ENCODE data around the gene SEC11A. TPM values are rescaled to one million over a fixed set of nuclear protein-coding genes. Genes with fewer than 3 reads are reported as not detected.
"Not testable (repeated sequence)": the region's sequence is repeated elsewhere in the genome, so short reads cannot be mapped to it uniquely, and the experiment has no call there.

SEC11A gene
- polyA plus RNA-seq, 10 donors: 275 to 352 (median 300) TPM

DNA sequence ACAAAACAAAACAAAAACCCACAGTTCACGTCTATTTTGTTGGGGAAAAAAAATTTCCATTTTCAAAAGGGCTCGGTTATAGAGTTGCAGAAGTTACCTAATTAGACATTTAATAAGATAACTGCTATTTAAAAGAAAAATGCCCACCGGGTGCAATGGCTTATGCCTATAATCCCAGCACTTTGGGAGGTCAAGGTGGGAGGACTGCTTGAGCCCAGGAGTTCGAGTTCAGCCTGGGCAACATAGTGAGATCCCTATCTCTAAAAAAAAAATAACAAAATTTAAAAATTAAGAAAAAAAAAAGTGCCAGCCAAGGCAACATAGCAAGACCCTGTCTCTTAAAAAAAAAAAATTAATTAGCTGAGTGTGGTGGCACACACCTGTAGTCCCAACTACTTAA, 19.2 kb downstream of the SEC11A start:
- no peak for DNase-seq

DNA sequence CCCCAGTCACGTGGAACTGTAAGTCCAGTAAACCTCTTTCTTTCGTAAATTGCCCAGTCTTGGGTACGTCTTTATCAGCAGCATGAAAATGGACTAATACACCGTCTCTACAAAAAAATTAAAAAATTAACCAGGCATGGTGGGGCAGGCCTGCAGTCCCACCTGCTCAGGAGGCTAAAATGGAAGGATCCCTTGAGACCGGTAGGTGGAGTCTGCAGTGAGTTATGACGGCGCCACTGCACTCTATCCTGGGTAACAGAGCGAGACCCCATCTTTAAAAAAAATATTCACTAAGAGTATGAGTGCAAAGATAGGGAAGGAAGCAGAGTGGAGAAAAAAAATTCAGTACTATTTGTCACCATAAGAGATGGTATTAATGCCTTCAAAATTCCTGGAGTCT, 25.6 kb downstream of the SEC11A start:
- no peak for DNase-seq

DNA sequence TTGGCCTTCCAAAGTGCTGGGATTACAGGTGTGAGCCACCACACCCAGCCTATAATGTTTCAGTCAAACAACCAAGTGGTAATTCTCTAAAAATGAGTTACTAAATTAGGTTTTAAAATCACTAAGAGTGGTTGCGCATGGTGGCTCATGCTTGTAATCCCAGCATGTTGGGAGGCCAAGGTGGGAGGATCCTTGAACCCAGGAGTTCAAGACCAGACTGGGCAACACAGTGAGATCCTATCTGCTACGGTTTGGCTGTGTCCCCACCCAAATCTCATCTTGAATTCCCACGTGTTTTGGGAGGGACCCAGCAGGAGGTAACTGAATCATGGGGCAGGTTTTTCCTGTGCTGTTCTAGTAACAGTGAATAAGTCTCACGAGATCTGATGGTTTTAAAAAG, 26.1 kb downstream of the SEC11A start:
- no peak for DNase-seq

DNA sequence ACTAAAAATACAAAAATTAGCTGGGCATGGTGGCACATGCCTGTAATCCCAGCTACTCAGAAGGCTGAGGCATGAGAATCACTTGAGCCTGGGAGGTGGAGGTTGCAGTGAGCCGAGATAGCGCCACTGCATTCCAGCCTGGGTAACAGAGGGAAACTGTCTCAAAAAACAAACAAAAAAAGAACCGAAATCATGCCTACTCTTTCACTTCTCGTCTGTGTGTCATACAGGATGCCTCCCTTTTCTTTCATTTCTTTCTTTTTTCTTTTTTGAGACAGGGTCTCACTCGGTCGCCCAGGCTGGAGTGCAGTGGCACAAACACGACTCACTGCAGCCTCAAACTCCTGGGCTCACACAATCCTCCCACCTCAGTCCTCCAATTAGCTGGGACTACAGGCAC, 29.5 kb downstream of the SEC11A start:
- not testable (repeated sequence) for DNase-seq

DNA sequence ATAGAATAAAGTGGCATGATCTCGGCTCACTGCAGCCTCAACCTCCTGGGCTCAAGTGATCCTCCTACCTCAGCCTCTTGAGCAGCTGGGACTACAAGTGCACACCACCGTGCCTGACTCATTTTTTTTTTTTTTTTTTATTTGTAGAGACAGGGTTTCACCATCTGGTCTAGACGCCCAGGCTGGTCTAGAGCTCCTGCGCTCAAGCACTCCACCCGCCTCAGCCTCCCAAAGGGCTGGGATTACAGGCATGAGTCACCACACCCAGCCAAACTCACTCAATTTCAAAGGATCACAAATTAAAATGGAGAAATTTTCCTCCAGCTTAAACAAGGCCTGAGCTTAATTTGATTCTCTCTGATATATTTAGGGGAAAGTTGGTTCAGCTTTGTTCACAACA, 30.6 kb downstream of the SEC11A start:
- peak in 1 of 3 donors; percentile 25 for DNase-seq

DNA sequence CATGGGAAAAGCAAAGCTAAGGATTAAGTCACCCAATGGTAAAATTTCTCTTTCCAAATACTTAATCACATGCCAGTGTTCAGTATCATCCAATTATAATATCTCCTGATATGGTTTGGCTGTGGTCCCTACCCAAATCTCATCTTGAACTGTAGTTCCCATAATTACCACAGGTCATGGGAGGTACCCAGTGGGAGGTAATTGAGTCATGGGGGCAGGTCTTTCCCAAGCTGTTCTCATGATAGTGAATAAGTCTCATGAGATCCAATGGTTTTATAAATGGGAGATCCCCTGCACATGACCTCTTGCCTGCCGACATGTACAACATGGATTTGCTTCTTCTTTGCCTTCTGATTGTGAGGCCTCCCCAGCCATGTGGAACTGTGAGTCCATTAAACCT, 31.8 kb downstream of the SEC11A start:
- DNase-seq: no peak

DNA sequence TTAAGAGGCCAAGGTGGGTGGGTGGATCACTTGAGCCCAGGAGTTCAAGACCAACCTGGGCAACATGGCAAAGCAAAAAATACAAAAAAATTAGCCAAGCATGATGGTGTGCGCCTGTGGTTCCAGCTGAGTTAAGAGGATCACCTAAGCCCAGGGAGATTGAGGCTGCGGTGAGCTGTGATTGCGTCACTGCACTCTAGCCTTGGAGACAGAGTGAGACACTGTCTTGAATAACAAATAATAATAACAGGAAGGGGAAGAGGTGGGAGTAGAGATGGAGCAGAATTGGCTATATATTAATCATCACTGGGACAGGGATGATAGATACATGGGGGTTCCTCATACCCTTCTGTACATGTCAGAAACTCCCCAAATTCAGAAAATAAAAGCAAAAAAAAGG, 34.1 kb downstream of the SEC11A start:
- no peak for DNase-seq

DNA sequence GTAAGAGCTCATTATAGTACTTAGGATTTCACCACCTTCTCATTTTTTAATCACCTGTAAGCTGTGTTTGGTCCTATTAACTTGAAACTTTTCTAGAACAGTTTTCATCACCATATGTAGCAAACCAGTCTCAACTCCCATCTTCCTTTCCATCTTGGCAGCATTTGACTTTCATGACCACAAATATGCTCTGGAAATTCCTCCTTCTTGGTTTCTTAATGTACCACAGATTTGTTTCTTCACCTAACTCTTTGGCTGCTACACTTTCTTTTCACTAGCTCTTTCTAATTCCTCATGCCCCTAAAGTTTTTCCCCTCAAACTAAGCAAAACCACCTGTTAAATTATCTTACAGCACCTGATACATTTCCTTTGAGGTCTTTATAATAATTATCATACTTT, 44.7 kb downstream of the SEC11A start:
- DNase-seq: peak in 1 of 3 donors; percentile 41

DNA sequence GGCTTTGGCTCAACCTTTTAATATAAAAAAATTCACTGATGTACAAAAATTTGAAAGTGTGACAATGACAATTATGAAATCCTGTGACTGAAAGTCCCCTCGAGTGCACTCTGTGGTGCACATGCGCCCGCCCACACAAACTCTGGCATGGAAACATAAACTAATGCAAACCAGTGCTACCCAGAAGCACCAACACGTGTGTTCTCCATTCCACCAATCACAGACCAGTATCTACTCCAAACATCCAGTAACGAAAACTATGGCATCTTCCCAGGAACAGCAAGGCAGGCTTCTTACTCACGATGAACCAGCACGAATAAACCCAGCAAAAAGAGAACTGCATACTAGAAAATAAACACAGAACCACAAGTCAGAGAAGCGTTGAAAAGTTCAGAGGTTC, 46.2 kb downstream of the SEC11A start:
- no peak for DNase-seq

DNA sequence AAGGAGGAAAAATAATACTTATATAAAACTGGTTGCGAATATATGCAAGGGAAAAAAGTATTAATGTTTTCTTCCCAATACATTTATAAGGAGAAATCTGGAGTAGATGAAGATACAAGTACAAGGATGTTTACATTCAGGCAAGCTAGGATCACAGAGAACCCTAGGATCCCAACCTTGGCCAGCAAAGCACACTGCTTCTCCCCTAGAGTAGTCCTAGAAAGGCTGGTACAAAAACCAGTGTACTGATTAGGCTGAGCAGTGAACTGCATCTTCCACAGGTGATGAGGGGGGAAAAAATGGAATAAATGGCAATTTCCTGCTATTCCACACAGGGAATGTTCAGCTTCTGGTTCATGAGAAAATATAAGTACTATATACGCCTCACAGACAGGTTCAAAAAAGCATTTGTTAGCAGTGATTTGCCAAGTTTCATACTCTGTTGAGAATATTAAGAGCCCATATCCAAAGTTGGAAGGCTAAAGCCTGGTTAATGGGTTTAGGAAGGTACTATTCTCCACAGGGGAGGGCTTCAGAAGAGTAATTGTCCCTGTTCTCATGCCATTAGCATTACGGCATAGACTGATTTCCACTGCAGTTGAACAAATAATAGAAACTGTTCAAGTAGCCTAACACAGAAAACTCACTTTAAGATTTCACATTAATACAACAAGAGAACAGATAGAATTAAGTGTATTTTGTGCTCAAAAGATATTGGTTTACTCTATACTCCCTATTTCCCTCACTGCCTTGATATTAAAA, 47.5 kb downstream of the SEC11A start:
- no peak for DNase-seq

DNA sequence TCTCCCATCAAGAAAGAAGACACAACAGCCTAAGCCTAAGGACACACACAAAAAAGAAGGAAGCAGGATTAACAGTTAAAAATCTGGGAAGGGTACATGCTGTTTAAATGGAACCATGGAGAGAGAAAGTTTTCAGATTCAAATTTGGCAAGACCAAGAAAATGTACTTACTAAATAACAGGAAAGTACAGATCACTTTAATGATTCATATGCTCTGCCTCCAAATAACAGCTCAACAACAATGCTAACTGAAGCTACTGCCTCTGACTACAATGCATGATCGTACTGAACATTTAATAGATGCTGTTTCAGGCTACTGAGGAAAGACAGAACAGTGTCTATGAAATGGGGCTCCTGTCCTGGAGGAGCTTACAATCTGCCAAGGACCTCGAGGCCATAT, 49.6 kb downstream of the SEC11A start:
- no peak for DNase-seq

DNA sequence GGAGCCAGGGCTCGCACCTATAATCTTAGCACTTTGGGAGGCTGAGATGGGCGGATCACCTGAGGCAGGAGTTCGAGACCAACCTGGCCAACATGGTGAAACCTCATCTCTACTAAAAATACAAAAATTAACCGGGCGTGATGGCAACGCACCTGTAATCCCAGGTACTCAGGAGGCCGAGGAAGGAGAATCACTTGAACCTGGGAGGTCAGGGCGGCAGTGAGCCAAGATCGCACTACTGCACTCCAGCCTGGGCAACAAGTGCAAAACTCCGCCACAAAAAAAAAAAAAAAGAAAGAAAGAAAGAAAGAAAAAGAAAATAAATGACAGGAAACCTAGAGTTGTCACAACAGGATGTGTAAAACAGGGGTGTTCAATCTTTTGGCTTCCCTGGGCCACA, 54.9 kb downstream of the SEC11A start:
- DNase-seq: no peak

DNA sequence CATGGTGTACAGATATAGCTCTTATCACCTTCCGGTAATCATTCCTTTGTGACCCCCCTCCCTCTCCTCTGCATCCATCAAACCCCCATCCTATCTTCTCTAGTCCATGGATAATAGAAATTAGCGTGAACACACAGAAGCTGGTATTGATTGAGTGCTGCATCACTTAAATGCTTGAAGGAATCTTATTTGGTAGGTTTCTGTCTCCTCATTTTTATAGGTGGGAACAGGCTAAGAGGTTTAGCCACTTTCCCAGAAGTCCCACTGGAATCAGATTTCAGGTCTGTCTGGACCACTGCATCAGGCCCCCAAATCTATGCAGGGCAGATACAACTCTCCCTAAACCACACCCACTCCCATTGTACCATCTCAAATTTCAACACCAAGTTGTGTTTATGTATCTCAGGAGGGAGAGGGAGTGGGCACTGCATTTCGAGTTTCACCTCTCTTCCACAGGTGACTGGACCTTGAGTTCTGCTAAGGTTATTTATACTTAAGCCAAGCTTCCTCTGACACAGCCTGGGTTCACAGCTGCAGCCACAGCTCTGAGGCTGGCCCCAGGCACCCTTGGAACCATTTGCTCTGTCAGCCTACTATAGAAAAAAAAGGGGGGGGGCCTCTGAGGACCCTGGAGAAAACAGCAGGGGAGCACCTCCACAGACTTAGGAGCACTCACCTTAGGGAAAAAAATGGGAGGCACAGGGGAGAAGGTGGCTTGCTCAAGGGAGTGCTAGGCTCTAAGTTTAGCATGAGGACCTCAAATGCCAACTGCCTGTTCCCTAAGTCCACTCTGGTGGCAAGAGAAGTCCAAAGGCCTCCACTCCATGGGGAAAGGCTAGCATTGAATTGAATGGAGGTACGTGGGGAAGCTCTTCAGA, 55.8 kb downstream of the SEC11A start:
- no peak for DNase-seq

DNA sequence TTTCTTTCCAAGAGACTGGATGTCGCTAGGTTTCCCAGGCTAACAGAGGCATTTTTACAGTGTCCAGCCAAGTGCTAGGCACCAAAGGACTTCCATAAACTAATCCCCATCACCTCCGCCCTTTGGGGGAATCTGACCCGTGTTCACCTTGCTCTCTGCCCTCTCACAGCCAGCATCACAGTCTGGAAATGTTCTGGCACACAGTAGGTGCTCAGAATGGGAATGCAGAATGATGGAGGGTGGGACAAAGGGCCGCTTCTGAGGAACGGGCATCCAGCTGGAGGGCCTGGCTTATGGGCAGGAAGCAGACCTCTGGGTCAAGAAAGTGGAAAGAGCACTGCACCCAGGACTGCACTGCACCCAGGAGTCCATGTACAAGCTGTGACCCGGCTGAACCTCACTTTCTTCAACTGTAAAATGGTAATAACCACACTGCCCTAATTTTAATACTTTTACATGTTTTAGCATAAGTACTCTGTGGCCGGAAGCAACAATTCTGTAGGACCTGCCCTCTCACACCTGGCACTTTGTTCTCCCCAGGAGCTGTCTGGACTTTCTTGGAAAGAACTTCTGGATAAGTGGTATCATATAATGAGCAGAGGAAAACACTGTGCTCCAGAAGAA, 57.0 kb downstream of the SEC11A start:
- no peak for DNase-seq

DNA sequence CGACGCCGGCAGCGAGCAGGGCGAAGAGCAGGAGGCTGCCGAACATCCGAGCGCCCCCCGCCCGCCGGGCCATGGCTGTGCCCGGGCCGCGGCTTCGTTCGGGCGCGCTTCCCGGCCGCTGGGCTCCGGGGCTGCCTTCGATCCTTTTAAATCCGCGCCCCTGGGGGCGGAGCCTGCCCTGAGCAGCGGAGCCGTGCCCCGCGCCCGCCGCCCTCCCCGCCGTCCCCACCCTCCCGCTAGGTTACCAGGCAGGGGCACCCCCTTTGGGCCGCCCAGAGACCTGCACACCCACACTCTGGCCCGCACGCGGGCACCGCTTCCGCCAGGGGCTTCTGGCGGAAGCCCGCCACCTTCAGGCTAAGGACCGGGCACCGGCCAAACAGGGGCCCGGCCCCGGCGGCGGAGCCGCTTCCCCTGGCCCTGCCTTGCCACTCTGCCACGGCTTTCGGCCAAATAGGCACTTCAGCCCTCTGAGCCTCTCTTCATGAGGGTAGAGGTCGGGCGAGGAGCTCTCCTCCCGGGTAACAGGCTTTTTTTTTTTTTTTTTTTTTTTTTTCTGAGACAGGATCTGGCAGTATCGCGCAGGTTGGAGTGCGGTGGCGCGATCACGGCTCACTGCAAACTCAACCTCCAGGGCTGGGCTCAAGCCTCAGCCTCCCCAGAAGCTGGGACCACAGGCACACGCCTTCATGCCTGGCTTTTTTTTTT, 57.7 kb downstream of the SEC11A start, which contains the start of gene NMB:
Gene NMB (minus strand): TSS at position 120 of the 708 bp plus-strand sequence. CDS start 47 bp downstream, at position 73.
- DNase-seq: peak; percentile 63 to 85 (median 74)

DNA sequence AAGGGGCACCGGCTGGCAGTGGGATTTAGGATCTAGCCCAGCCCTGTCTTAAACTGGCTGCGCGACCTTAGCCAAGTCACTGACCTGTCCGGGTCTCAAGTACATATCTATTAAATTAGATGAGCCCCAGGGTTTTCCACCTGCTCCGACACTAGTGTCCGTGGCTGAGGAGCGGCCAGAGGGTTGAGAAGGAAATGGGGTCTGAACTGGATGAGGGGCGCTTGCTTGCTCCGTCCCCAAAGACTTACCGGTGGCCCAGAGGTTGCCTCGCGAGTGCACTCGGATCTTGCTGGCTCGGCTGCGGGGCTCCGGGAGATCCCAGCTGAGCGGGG, 58.2 kb downstream of the SEC11A start:
- no peak for DNase-seq

DNA sequence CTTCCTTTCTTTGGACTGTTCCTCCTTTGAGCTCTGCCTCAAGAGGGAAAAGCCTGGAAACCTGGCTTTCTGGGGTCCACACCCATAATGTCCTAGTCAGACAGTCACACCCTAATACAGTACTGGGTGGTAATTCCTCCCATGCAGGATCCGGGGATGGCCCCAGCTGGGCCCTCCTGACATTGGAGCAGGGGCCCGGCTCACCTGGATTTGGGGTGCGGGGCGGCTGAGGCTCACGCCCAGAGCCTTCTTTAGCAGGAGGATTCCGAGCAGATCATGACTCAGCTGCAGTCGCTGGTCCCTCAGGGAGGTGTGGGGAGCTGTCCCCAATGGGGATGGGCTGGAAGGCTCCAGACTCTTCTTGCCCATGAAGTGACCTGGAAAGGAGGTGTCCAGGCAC, 59.0 kb downstream of the SEC11A start:
- no peak for DNase-seq

DNA sequence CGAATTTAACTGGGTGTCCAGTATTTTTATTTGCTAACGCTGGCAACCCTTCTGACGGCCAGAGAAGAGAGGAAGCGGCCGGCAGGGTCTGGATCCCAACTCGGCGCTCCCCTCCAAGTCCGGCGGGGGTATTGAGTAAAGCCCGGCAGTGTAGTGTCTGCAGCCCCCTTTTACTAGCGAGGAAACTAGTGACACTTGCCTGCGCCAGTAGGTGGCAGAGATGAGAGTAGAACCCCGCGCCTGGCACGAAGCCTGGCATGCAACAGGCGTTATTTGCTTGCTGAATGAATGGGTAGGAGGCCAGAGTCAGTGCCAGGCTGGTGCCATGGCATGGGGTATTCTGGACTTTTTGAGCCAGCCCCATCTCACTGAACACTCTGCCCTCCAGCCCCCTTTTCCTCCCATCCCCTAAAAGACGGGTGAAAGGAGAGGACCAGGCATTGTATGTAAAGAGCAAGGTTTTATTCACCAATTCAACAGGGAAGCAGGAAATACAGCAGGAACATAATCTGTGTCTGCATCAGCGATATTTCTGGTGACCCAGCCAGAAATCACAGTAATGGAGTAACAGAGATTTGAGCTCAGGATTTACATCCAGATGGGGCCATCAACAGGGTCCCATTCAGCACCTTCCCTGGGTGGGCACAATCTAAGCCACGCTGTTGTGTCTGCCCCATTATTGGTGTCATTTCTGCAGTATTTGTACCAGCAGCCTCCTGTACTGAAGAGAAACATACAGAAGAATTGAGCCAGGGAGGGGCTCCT, 61.1 kb downstream of the SEC11A start:
- DNase-seq: peak; percentile 75 to 85 (median 75)

DNA sequence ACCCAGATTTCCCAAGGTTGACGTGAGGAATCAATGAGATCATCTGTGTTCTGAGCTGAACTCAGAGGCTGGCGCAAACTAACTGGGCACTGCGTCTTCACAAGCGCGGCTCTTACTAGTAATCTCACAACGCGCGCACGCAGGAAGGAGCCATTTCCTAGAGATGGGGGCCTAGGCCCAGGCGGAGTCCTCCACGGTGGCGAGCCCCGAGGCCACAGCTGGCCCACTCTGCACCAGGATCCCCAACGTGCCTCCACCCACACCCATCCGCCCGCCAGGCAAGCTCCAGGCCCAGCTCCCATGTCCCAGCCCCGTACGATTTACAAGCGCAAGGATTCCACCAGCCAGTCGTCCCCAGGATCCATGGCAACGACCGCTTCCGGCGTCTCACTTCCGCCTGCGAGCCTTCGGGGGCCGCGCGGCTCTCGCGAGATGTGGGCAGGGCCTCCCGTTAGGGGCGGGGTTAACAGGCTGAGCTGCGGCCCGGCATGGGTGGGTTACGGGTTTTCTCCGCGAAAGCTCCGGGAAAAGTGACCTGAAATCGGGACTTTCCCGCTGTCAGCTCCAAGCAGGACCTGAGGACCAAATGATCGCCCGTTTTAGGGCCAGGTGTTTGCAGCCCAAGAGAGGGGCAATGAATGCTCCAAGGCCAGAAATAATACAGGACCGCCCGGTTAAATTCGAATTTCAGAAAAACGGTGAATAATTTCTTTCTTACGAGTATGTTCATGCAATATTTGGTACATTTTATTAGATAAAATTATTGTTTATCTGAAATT, 61.8 kb downstream of the SEC11A start, which contains the start of gene WDR73:
Gene WDR73 (minus strand): TSS at position 374 of the 779 bp plus-strand sequence. CDS start 9 bp downstream, at position 365.
- peak; percentile 95 to 99 (median 99) for DNase-seq

DNA sequence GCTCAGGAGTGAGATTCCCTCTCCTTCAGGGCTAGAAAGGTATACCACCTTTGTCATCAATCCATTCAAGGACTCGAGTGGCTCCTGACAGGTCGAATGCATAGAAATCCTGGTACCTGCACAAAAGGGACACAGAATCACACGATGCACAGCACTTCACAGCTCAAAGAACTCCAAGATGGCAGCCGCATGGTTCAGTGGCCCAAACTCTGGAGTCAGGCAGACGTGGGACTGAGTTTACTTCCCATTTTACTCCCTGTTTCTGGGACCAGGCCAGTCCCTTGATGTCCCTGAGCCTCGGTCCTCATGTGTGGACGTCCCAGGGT, 62.4 kb downstream of the SEC11A start:
- DNase-seq: no peak

Data from muscle of back (tissue), 11 donors.